Left cardiac atrium (tissue), 4 donors: Measurements from ENCODE around the gene BATF2. TPM values are rescaled to one million over a fixed set of nuclear protein-coding genes. Genes with fewer than 3 reads are reported as not detected.

Experiments
- ATAC-seq, 2 donors: fragments of 200-7000 bp; cut with Tn5 transposase; one replicate each; pipeline ENCODE4 v1.9.1; 2020; ENCODE audit warnings: mild to moderate bottlenecking in 2 of 2, moderate library complexity in 2 of 2
- DNase-seq: peaks from one replicate; pipeline ENCODE4 v3.0.0-alpha.2; 2020
- intact Hi-C, 2 donors: fragments of 100-400 bp; cut with DNase I; formaldehyde crosslinking; loops; one replicate each; pipeline versions ENCODE4 v1.14.1 to v1.15.1; 2022 to 2023
- microRNA-seq, 2 donors: library from miRNA; unstranded; fragments of <30 nt; microRNA quantifications; one replicate each; pipeline ENCODE4 v1.2.0, GENCODE V29; 2020
- total RNA-seq, 2 donors: library from RNA; stranded (reverse); fragmentation: NEBNext Ultra II Directional; extraction: Animal tissue kit (Norgen Biotek cat#: 25700); gene quantifications; one replicate each; pipeline ENCODE4 v1.2.1, GENCODE V29; 2021
- donor health status: DM: no; HTN: yes; CAD: no.
- donor health status: DM: no; HTN: yes; CAD: no; lungs with severe emphysema.
- donor health status: DM: yes; HTN: yes; CAD: no.
- donor health status: Dilated cardiomyopathy.

The BATF2 gene
- total RNA-seq, 2 donors from 2014 or later, result 1.4 to 1.6 TPM

GRCh38 chr11:64976651-64977050 lies 20.1 kb downstream of the BATF2 start:
- intact Hi-C loops, result no loop called here
- no peak for DNase-seq
- no peak for ATAC-seq

- intact Hi-C loops, result no loop called here
- DNase-seq (no peak), ATAC-seq (no peak)
Measured at GRCh38 chr11:64974124-64974523, 22.6 kb downstream of the BATF2 start.

- intact Hi-C loops, result no loop called here
- peak; percentile 84 to 87 for ATAC-seq
Measured at GRCh38 chr11:64971421-64972233, 25.1 kb downstream of the BATF2 start, which contains the start of gene MAJIN. TSS of gene MAJIN (minus strand) at chr11:64972108. CDS start at chr11:64959405, 12,703 bp downstream.

GRCh38 chr11:64970731-64971151 lies 26.0 kb downstream of the BATF2 start:
- ATAC-seq, result peak in 1 of 2 donors; percentile 42
- intact Hi-C loops, result no loop called here
- no peak for DNase-seq

More at GRCh38 chr11:64971421-64972233, 25.1 kb downstream of the BATF2 start, which contains the start of gene MAJIN:
- DNase-seq, result peak; percentile 90

GRCh38 chr11:64969209-64969608 lies 27.6 kb downstream of the BATF2 start:
- intact Hi-C loops, result no loop called here
- ATAC-seq (no peak), DNase-seq (no peak)

GRCh38 chr11:64967375-64967774 lies 29.4 kb downstream of the BATF2 start:
- ATAC-seq (no peak), DNase-seq (no peak)
- intact Hi-C loops, result no loop called here

GRCh38 chr11:64963072-64963631 lies 33.6 kb downstream of the BATF2 start:
- ATAC-seq, result no peak

GRCh38 chr11:64960719-64961118 lies 36.1 kb downstream of the BATF2 start:
- no peak for DNase-seq
- intact Hi-C loops, result no loop called here
- ATAC-seq, result no peak

More at GRCh38 chr11:64963072-64963631, 33.6 kb downstream of the BATF2 start:
- intact Hi-C loops, result no loop called here
- DNase-seq, result no peak

GRCh38 chr11:64959498-64959897 lies 37.3 kb downstream of the BATF2 start:
- no peak for DNase-seq
- intact Hi-C loops, result no loop called here

GRCh38 chr11:64954201-64954600 lies 42.6 kb downstream of the BATF2 start:
- DNase-seq, result no peak
- no peak for ATAC-seq
- intact Hi-C loops, result no loop called here

More at GRCh38 chr11:64959498-64959897, 37.3 kb downstream of the BATF2 start:
- no peak for ATAC-seq

GRCh38 chr11:64951529-64951928 lies 45.2 kb downstream of the BATF2 start:
- intact Hi-C loops, result no loop called here
- ATAC-seq, result no peak
- DNase-seq, result no peak

GRCh38 chr11:64947208-64947814 lies 49.5 kb downstream of the BATF2 start:
- ATAC-seq (peak in 1 of 2 donors; percentile 38), DNase-seq (no peak)
- intact Hi-C loops, result no loop called here

Small RNA genes within 50 kb of the gene (microRNA-seq; reads per million reads assigned to microRNA genes)
- 0.27 to 0.40 reads per million in 2 donors for gene MIR6879

Other genes starting within 250 kb of the BATF2 start
- gene PYGM, start 237.0 kb downstream of the BATF2 start, total RNA-seq, result 10 to 100 TPM; 31.3 to 48.6 TPM
- gene SF1, start 218.4 kb downstream of the BATF2 start, total RNA-seq, result 100 to 1,000 TPM; 154 to 208 TPM
- gene MAP4K2, start 193.8 kb downstream of the BATF2 start, total RNA-seq, result 10 to 100 TPM in 1 of 2 donors, 1 to 10 TPM in 1; 10.0 to 10.4 TPM
- gene MEN1, start 186.4 kb downstream of the BATF2 start, total RNA-seq, result 10 to 100 TPM in 1 of 2 donors, 1 to 10 TPM in 1; 9.0 to 12.3 TPM
- under 1 TPM; 0.55 to 0.65 TPM for gene CDC42BPG, start 152.3 kb downstream of the BATF2 start, total RNA-seq
- gene EHD1, start 118.3 kb downstream of the BATF2 start, total RNA-seq, result 10 to 100 TPM; 36.6 to 43.1 TPM
- 10 to 100 TPM; 12.3 to 14.6 TPM for gene ATG2A, start 79.8 kb downstream of the BATF2 start, total RNA-seq
- gene PPP2R5B, start 72.3 kb downstream of the BATF2 start, total RNA-seq, result 10 to 100 TPM; 17.9 to 20.5 TPM
- gene GPHA2, start 61.1 kb downstream of the BATF2 start, total RNA-seq, result not detected
- gene MAJIN, start 24.9 kb downstream of the BATF2 start, total RNA-seq, result not detected
- gene ARL2, start 17.2 kb upstream of the BATF2 start, total RNA-seq, result 100 to 1,000 TPM; 110 to 116 TPM
- 10 to 100 TPM; 17.2 to 20.1 TPM for gene SNX15, start 30.5 kb upstream of the BATF2 start, total RNA-seq
- 1 to 10 TPM; 5.2 to 9.5 TPM for gene SAC3D1, start 44.2 kb upstream of the BATF2 start, total RNA-seq
- 1 to 10 TPM; 6.6 to 7.0 TPM for gene NAALADL1, start 61.6 kb upstream of the BATF2 start, total RNA-seq
- 1 to 10 TPM in 1 of 2 donors, under 1 TPM in 1; 0.81 to 2.5 TPM for gene CDCA5, start 87.1 kb upstream of the BATF2 start, total RNA-seq
- 10 to 100 TPM; 26.2 to 26.5 TPM for gene ZFPL1, start 87.3 kb upstream of the BATF2 start, total RNA-seq
- gene VPS51, start 99.2 kb upstream of the BATF2 start, total RNA-seq, result 10 to 100 TPM; 52.7 to 70.1 TPM
- gene TM7SF2, start 114.9 kb upstream of the BATF2 start, total RNA-seq, result 10 to 100 TPM; 50.0 to 53.2 TPM
- gene ZNHIT2, start 120.7 kb upstream of the BATF2 start, total RNA-seq, result 1 to 10 TPM; 6.6 to 8.2 TPM
- gene FAU, start 125.2 kb upstream of the BATF2 start, total RNA-seq, result 100 to 1,000 TPM; 651 to 723 TPM
- 10 to 100 TPM; 26.3 to 33.4 TPM for gene MRPL49, start 125.3 kb upstream of the BATF2 start, total RNA-seq
- gene SYVN1, start 137.5 kb upstream of the BATF2 start, total RNA-seq, result 10 to 100 TPM; 33.2 to 41.6 TPM
- gene SPDYC, start 173.3 kb upstream of the BATF2 start, total RNA-seq, result not detected
- 10 to 100 TPM; 86.9 to 92.4 TPM for gene CAPN1, start 185.0 kb upstream of the BATF2 start, total RNA-seq